DND-41 (cell line): ENCODE measurements around the gene PPARA.

Experiments used
- CTCF ChIP-seq: IDR thresholded peaks from 2 replicates; pipeline ENCODE4 v1.5.1; 2012; ENCODE audit warnings: borderline replicate concordance, low read length, moderate library complexity, mild to moderate bottlenecking; ENCODE audit not compliant: poor library complexity, severe bottlenecking; ENCODE audit errors: extremely low read depth
- EZH2 ChIP-seq: IDR thresholded peaks from 3 replicates; pipeline ENCODE4 v1.6.1; 2012; ENCODE audit warnings: borderline replicate concordance, low read depth, mild to moderate bottlenecking, moderate library complexity, low read length, inconsistent platforms; ENCODE audit not compliant: severe bottlenecking

GRCh38 chr22:46286006-46286405 is 135.7 kb downstream of the PPARA start:
- no peak for TF ChIP-seq CTCF
- no peak for TF ChIP-seq EZH2
